HG03108 (cell line): Measurements from ENCODE around the gene GEMIN5.

Experiments used
- ATAC-seq: cut with Tn5 transposase; IDR thresholded peaks from one replicate; pipeline ENCODE4 v1.9.1; 2021; ENCODE audit warnings: moderate library complexity; ENCODE audit not compliant: unreplicated experiment

GEMIN5 gene

GRCh38 chr5:154895606-154896561 is 42.1 kb downstream of the GEMIN5 start:
- no peak for ATAC-seq

- no peak for ATAC-seq
Measured at GRCh38 chr5:154893381-154893780, 44.6 kb downstream of the GEMIN5 start.

GRCh38 chr5:154892369-154892771 is 45.6 kb downstream of the GEMIN5 start:
- no peak for ATAC-seq

GRCh38 chr5:154885439-154885838 is 52.6 kb downstream of the GEMIN5 start:
- ATAC-seq = no peak

- no peak for ATAC-seq
Measured at GRCh38 chr5:154884424-154884823, 53.6 kb downstream of the GEMIN5 start.

GRCh38 chr5:154881986-154882385 is 56.0 kb downstream of the GEMIN5 start:
- ATAC-seq = no peak

GRCh38 chr5:154878642-154879335 is 59.2 kb downstream of the GEMIN5 start:
- ATAC-seq = no peak

GRCh38 chr5:154873791-154874331 is 64.2 kb downstream of the GEMIN5 start:
- no peak for ATAC-seq

GRCh38 chr5:154871734-154872133 is 66.3 kb downstream of the GEMIN5 start:
- ATAC-seq = no peak

GRCh38 chr5:154868702-154869101 is 69.3 kb downstream of the GEMIN5 start:
- ATAC-seq = no peak

GRCh38 chr5:154866841-154867240 is 71.2 kb downstream of the GEMIN5 start:
- ATAC-seq = no peak

- no peak for ATAC-seq
Measured at GRCh38 chr5:154865466-154866184, 72.4 kb downstream of the GEMIN5 start.

GRCh38 chr5:154863291-154864080 is 74.5 kb downstream of the GEMIN5 start:
- ATAC-seq = no peak

- no peak for ATAC-seq
Measured at GRCh38 chr5:154862766-154863165, 75.2 kb downstream of the GEMIN5 start.

- no peak for ATAC-seq
Measured at GRCh38 chr5:154861946-154862345, 76.1 kb downstream of the GEMIN5 start.

- ATAC-seq = no peak
Measured at GRCh38 chr5:154860765-154861164, 77.2 kb downstream of the GEMIN5 start.

GRCh38 chr5:154860123-154860522 is 77.9 kb downstream of the GEMIN5 start:
- ATAC-seq = no peak

GRCh38 chr5:154858972-154859871 is 78.8 kb downstream of the GEMIN5 start:
- no peak for ATAC-seq

- peak; percentile 72 for ATAC-seq
Measured at GRCh38 chr5:154858297-154858971, 79.6 kb downstream of the GEMIN5 start, which contains the start of gene CNOT8. Gene CNOT8, plus strand, starts transcription at chr5:154858627. Its CDS starts 4,652 bp downstream, at chr5:154863279.
